GM21423 (cell line): Measurements from ENCODE around the gene ACAN.

Experiments used
- ATAC-seq: cut with Tn5 transposase; IDR thresholded peaks from one replicate; pipeline ENCODE4 v1.9.1; 2021; ENCODE audit warnings: mild to moderate bottlenecking, moderate library complexity; ENCODE audit not compliant: unreplicated experiment

The ACAN gene

GRCh38 chr15:88803241-88803919, at the start of gene ACAN:
ACAN (plus strand) TSS chr15:88803436; CDS start chr15:88836207, 32,771 bp downstream.
- ATAC-seq = no peak

DNA sequence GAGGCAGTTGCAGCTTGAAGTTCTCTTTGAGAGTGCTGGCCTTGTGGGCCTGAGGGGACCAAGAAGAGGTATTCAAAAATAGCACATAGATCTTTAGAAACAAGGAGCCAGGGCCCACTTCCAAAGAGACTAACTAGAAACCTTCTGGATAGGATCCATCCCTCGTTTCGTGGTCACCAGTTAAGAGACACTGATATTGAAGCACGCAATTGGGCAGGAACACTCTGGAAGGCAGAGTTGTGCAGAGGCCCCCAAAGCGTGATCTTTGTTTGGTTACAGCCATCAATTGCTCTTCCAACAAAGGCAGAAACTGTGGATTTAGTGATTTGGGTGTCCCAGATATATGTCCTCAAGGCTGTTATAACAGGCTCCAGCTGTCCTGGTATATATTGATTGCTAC, 46.7 kb upstream of the ACAN start:
- ATAC-seq = no peak

DNA sequence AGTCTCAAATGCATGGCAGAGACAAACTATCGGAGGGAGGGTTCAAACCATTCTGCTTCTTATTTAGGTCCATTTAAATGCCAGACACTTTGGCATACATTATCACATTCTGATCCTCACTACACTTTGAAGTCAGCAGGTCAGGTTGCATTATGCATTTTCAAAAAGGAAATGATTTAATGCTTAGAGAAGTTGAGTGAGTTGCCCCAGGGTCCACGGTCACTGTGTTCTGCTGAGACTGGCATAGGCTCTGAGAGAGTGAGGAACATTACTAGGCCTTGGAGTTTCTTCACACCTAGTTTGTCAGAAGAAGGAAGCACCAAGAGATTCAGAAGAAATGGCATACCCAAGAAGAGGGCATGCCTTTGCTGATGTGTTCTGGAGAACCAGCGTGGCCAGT, 46.3 kb upstream of the ACAN start:
- no peak for ATAC-seq

- ATAC-seq = no peak
These were observed 43.4 kb upstream of the ACAN start for GRCh38 chr15:88759872-88760271.

- ATAC-seq = no peak
These were observed 38.8 kb upstream of the ACAN start for GRCh38 chr15:88764448-88764847.

- no peak for ATAC-seq
These were observed 38.0 kb upstream of the ACAN start for GRCh38 chr15:88765212-88765611.

- no peak for ATAC-seq
These were observed 33.9 kb upstream of the ACAN start for GRCh38 chr15:88769161-88769971.

GRCh38 chr15:88775776-88776175, 27.5 kb upstream of the ACAN start:
- ATAC-seq = no peak

DNA sequence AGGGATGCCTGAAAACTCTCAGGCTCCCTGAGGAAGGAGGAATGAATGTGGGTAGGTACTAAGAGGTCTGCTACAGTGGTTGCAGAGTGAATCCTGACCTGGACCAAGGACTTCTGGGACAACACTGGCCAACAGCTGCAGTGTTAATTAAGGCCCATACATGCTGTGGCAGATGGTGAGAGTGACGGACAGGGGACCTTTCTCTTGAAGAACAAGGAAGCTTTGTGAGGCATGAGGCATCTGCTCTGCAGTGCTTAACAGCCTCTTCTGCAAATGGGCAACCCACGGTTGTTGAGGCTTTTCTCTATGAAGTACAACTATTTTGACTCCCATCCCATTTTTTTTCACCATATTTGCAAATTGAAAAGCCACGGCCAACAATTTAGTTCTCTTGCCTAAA, 26.6 kb upstream of the ACAN start:
- no peak for ATAC-seq

GRCh38 chr15:88779944-88780343, 23.3 kb upstream of the ACAN start:
- no peak for ATAC-seq

DNA sequence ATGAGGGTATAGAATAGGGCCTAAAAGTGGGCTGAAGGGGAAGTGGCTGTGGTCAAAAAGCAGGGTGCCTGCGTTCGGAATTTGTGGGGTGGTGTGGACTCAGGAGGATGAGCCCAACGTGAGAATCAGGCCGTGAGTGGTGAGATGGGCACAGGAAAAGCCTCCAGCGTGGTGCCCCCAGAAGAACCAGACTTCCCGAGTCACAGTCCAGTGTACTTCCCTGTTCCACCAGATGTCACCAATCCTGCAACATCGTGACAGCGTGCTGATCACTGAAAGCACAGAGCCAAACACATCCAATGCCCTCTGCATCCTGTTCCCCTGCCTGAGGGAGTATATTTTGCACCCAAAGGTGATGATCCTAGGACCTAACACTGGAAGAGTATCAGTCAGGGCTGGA, 20.8 kb upstream of the ACAN start:
- ATAC-seq = no peak

DNA sequence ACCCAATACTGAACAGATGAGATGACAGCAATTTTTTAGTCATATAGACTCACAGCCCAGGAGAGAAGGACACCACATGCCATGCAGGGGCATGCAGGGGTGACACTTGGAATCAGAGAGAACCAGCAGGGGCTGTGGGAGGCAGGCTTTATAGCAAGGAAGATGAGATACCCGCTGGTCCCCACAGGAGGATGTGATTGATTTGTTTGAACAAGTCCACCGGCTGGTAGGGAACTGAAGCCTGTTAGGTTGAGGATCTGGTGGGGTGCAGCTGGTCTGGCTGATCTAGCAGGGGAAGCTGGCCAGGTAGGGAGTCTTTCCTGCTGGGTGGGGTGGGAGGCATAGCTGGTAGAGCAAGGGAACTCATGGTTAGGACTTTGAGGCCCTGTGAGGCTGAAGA, 18.0 kb upstream of the ACAN start:
- no peak for ATAC-seq

GRCh38 chr15:88788036-88788435, 15.2 kb upstream of the ACAN start:
- no peak for ATAC-seq

DNA sequence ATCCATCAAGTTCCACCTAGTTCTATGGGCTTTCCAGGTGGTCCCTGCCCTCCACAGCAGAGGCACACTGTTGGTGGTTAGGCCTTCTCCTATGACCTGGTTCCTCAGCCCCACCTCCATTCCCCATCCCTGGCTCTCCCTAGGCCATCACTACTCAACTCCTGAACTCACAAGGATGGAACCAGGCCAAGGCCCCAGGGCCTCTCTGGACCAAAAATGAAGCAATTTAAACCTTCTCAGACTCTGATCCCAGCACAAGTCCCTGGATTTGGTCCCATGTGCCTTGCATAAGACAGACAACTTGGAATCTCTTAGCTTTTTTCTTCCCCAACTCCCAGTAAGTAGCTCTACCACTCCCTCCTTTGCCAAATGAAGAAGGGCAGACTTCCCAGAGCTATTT, 14.4 kb upstream of the ACAN start:
- no peak for ATAC-seq

DNA sequence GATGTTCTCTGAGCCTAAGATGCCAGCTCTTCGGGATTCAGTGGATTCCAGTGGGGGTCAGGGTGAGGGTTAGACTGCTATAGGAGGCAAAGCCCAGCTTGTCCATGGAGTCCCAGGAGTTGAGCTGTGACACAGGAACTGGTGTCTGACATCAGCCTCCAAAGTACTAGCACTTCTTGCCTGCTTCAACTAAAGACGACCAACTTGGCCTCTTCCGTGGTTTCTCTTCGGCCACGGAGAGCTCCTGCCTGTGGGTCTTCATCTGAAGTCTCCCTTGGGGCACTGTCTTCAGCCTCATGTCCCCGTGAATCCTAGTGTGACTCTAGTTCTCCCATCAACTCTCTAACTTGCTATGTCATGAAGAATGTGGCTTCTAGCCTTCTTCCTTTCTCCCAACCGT, 12.8 kb upstream of the ACAN start:
- no peak for ATAC-seq

- ATAC-seq = no peak
These were observed 11.6 kb upstream of the ACAN start for GRCh38 chr15:88791637-88792036.

DNA sequence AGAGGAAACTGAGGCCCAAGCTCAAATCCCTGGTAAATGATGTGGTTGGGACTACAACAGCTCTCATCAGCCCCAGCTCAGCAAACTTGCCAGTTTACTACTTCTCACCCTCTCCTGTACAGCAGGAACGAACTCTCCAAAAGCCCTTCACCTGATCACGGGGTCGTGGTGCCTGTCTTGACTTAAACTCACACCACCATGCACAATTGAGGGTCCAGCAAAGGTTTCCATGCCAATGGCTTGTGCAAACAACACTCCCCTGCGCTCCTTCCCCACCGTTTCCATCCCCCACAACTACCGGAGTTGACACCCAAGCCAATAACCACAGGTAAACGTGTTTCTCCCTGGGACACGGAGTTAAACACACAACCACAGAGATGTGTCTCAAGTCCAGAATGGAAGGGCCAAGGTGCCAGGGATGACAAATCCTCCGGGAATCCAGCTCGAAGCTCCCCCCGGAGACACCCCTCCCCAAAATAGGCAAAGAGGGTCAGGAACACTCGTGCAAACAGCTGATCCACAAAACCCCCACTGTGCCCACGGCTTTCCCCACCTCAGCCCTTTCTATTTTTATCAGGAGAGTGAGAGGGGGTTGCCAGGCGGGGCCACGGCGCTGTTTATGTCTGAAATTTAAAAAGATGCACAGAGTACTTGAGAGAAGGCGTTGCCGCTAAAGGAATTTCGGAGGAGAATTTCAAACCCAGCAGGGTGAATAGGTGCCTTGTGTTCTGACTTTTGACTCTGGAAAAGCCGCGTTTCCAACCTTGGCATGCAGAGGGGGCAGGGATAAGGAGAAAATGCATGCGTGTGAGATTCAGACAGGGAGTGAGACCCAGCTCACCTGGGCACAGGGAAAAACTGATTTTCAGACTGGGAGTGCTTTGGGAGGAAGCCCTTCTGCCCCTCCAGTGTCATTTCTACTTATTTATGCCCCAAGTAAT, 10.6 kb upstream of the ACAN start:
- ATAC-seq = no peak

DNA sequence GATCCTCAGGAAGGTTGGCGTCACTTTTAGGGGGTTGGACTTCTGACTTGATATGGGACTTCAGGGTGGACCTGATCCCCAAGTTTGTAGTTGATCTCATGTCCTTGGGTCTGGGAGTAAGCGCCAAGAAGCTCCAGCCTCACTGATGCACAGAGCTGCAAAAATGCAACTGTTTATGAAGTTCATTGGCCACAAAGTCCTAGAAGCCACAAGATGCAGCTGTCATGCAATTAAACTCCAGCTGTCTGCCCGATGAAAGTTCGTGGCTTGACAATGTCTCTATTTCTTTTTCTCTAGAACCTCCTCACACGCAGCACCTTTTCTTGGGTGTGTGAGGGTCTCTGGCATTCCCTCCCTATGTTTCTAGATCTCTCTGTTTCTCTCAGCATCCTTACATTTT, 9.2 kb upstream of the ACAN start:
- no peak for ATAC-seq

DNA sequence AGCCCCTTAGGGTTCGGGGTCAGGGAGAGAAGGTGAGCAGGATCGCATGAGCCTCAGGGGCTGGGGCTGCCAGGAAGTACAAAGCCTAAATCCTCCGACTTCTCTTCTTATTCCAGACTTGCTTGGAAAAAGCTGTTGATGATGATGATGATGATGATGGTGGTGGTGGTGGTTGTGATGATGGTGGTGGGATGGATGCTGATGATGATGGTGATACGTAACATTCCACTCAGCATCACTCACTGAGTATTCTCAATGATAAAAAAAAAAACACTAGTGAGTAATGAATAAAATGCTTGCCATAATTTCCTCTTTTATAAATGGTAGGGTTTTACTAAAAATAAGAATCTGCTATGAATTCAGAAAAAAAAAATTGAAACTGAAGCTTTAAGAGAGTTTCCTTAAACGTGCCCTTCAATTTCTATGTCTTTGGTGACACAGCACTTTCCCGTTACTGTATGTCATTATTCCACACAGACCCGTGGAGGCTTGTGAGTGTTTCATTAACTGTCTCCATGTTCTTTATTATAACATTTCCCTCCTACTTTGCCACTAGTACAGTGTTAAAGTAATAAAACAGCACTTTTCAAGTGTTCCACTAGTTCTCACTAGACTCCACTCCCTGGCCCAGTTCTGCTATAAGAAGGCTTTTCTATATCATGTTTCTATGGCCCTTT, 5.4 kb upstream of the ACAN start:
- no peak for ATAC-seq

GRCh38 chr15:88799341-88799740, 3.9 kb upstream of the ACAN start:
- ATAC-seq = no peak

DNA sequence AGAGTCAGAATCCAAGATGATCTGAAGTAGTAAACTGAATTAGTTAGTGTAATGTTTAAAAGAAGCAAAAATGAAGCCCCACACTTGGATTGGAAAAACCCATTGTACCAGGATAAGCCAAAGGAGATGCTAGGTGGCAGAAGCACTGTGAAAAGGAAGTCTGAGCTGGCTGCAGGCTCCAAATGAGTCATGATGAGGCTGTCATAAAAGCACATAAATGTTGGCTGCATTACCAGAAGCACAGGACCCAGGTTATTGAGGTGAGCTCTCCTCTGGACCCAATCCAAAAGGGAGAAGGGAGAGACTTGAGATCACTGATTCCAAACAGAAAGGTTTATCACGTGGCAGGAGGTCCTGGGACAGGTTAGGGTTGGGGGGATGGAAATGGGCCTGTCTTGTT, 3.2 kb upstream of the ACAN start:
- no peak for ATAC-seq
